GOT3 (cell line): ENCODE results near the gene KCTD7.
"Not testable (repeated sequence)": the region's sequence is repeated elsewhere in the genome, so short reads cannot be mapped to it uniquely, and the experiment has no call there.

Source experiments
- DNase-seq: peaks from one replicate; lab custom pipeline; 2025; ENCODE audit warnings: mixed read lengths; lab: John Stamatoyannopoulos, UW

The KCTD7 gene

DNA sequence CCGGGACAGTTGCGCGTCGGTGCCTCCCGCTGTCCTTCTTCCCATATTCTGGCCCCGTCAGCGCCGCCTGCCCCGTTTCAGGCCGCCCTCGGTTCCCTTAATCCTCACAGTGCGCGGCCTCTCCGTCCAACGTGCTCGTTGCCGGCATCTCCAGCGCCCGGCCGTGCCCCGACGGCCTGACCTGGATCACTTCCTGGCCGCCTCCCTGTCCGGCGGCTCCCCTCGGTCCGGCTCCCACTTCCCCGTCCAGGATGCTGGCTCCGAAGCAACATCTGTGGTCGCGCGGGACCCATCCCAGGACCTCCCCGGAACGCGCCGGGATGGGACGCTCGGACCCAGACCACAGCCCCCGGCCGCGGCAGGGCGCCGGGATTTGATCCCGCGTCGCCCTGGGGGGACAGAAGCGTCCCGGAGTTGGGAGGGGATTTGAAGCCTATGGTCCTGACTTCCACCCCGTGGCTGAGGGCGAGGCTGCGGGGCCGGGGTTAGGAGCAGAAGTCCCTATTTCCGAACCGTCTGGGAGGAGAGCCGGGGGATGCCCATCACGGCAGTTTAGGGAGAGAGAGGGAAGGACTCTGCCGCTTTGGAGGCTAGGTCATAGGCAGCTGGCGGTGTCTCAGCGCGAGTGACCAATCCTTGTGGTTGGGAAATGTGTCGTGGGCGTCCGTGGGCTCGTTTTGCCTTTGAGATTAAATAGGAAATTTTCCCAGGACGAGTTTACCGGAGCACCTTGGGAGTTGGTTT lies 53.8 kb downstream of the KCTD7 start:
- DNase-seq: no peak

DNA sequence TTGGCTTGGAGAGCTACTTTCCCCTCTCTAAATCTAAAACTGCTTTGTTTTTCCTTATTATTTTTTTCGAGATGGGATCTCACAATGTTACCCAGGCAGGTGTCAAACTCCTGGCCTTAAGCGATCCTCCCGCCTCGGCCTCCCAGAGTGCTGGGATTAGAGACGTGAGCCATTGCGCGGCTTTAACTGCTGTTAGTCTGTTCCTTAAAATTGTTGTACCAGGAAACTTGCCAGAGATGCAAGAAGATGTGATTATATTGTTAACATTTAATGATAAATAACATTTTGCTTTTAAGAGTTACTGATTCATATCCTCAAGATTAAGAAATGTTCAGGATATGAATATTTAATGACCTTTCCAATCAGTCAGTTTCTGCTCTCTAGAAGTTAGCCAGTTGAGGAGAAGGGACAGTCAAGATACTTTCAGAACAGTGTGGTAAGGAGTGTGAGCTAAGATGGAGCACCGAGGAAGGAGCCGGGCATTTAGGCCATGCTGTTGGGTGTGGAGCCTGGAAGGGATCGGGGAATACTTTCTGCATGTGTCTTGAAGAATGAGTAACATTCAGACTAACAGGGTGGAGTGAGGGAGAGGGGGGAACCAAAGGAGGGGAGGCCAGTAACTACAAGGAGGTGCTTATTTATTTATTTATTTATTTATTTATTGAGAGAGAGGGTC lies 54.6 kb downstream of the KCTD7 start:
- not testable (repeated sequence) for DNase-seq

DNA sequence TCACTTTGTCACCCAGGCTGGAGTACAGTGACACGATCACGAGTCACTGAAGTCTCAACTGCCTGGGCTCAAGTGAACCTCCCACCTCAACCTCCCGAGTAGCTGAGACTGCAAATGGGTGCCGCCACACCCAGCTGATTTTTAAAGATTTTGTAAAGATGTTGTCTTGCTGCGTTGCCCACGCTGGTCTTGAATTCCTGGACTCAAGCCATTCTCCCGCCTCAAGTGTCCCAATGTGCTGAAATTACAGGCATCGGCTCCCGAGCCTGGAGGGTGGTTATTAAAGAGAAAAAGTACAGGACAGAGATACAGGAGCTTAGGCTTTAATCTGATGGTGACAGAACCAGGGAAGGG lies 55.1 kb downstream of the KCTD7 start:
- DNase-seq: no peak

DNA sequence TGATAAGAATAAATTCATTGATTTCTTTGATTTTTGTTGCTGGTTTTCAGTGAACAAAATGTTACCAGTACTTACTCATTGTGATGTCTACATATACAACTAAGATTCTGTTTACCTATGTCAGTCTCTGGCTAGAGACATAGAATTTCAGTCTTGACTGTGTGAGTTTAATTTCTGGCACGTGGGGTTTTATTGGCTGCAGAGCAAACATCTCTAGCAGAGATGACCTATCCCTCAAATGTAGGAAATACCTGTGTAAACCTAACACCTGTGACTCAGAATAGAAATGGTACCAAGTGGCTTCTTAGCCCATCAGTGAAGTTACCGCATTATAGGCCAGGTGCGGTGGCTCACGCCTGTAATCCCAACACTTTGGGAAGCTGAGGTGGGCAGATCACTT lies 57.0 kb downstream of the KCTD7 start:
- DNase-seq: not testable (repeated sequence)

DNA sequence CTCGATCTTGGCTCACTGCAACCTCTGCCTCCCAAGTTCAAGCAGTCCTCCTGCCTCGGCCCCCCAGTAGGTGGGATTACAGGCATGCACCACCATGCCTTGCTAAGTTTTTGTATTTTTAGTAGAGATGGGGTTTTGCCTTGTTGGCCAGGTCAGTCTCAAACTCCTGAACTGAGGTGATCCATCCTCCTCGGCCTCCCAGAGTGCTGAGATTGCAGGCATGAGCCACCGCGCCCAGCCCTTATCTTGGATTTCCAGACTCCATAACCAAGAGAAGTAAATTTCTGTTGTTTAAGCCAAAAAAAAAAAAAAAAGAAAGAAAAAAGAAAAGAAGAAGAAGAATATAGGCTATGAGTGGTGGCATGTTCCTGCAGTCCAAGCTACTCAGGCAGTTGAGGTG lies 58.5 kb downstream of the KCTD7 start:
- DNase-seq: no peak

DNA sequence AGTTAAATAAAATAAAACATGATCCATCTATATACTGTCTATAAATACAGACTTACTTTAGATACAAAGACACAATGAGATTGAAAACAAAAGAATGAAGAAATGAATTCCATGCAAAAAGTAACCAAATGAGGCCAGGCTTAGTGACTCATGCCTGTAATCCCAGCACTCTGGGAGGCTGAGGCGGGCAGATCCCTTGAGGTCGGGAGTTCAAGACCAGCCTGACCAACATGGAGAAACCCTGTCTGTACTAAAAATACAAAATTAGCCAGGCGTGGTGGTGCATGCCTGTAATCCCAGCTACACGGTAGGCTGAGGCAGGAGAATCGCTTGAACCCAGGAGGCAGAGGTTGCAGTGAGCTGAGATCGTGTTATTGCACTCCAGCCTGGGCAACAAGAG lies 59.0 kb downstream of the KCTD7 start:
- not testable (repeated sequence) for DNase-seq

DNA sequence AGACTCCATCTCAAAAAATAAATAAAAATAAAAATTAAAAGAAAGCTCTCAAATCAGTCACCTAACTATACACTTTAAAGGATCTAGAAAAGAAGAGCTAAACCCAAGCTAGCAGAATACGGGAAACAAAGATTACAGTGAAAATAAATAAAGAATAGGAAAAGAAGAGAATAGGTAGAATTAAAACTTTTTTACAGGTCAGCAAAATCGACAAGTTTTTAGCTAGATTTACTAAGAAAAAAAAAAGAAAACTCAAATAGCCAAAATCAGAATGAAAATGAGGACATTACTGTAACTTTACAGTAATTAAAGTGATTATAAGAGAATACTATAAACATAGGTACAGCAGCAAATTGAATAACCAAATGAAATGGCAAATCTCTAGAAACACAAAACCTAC lies 60.4 kb downstream of the KCTD7 start:
- no peak for DNase-seq

DNA sequence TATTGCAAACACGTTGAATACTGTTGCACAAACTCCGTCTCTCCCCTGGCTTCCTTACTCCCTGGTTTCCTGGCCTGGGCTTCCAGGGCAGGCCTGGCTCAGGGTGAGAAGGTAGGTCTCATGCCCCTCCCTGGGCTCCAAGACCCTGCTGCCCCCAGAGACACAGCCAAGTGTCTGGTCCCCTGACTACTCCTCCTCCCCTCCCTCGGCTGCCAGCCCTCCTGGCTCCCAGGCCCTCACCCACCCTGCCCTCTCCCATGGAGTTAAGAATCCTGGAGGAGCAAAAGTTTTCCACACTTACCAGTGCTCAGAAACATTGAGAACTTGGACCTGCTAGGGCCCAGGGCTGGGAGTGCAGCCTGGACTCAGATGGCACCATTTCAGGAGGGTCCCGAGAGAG lies 64.7 kb downstream of the KCTD7 start:
- no peak for DNase-seq
